SK-N-SH treated with all-trans-retinoic acid at 6 μM for 48 hours (cell line): Measurements from ENCODE around the gene ZNF423.

Source experiments
- ATAC-seq: fragments of 200-7000 bp; cut with Tn5 transposase; 3 replicates; pipeline ENCODE4 v1.9.1; 2020; ENCODE audit warnings: mild to moderate bottlenecking, moderate library complexity
- ARNTL ChIP-seq: fragments of 450-650 bp; formaldehyde crosslinking; IDR thresholded peaks from 2 replicates; pipeline ENCODE4 v1.5.0; 2020; ENCODE audit warnings: low read depth, mild to moderate bottlenecking, moderate library complexity, borderline replicate concordance
- BACH2 ChIP-seq: fragments of 250-450 bp; sonication (Bioruptor Pico); IDR thresholded peaks from 2 replicates; pipeline ENCODE4 v1.9.0; 2021; ENCODE audit warnings: mild to moderate bottlenecking, borderline replicate concordance
- CREB5 ChIP-seq: fragments of 250-450 bp; sonication (Bioruptor Pico); IDR thresholded peaks from 2 replicates; pipeline ENCODE4 v1.5.1; 2020; ENCODE audit warnings: low read depth, mild to moderate bottlenecking, moderate library complexity
- CSDC2 ChIP-seq: fragments of 250-450 bp; sonication (Bioruptor Pico); IDR thresholded peaks from 2 replicates; pipeline ENCODE4 v1.5.0; 2020; ENCODE audit warnings: mild to moderate bottlenecking, moderate library complexity
- CSRNP3 ChIP-seq: fragments of 250-450 bp; sonication (Bioruptor Pico); IDR thresholded peaks from 2 replicates; pipeline ENCODE4 v1.5.1; 2021; ENCODE audit warnings: mild to moderate bottlenecking, moderate library complexity
- ESRRG ChIP-seq: fragments of 250-450 bp; sonication (Bioruptor Pico); IDR thresholded peaks from 2 replicates; pipeline ENCODE4 v1.6.1; 2021; ENCODE audit warnings: mild to moderate bottlenecking
- GLIS3 ChIP-seq: fragments of 250-450 bp; sonication (Bioruptor Pico); IDR thresholded peaks from 2 replicates; pipeline ENCODE4 v1.5.0; 2020; ENCODE audit warnings: mild to moderate bottlenecking, moderate library complexity
- ISL1 ChIP-seq: fragments of 250-450 bp; sonication (Bioruptor Pico); IDR thresholded peaks from 2 replicates; pipeline ENCODE4 v2.1.2; 2022; ENCODE audit warnings: mild to moderate bottlenecking, moderate library complexity
- OSR1 ChIP-seq: fragments of 250-450 bp; sonication (Bioruptor Pico); IDR thresholded peaks from 2 replicates; pipeline ENCODE4 v1.8.0; 2022; ENCODE audit warnings: moderate library complexity, mild to moderate bottlenecking, inconsistent platforms
- POU6F1 ChIP-seq: fragments of 250-450 bp; sonication (Bioruptor Pico); IDR thresholded peaks from 2 replicates; pipeline ENCODE4 v1.8.0; 2021; ENCODE audit warnings: low read depth, mild to moderate bottlenecking, moderate library complexity, borderline replicate concordance
- PPARA ChIP-seq: fragments of 250-450 bp; sonication (Bioruptor Pico); IDR thresholded peaks from 2 replicates; pipeline ENCODE4 v1.5.0; 2020; ENCODE audit warnings: mild to moderate bottlenecking, borderline replicate concordance
- RARB ChIP-seq: fragments of 250-450 bp; sonication (Bioruptor Pico); IDR thresholded peaks from 2 replicates; pipeline ENCODE4 v1.8.0; 2021; ENCODE audit warnings: mild to moderate bottlenecking, moderate library complexity
- SNAI2 ChIP-seq: fragments of 250-450 bp; sonication (Bioruptor Pico); IDR thresholded peaks from 2 replicates; pipeline ENCODE4 v1.5.0; 2020; ENCODE audit warnings: mild to moderate bottlenecking, moderate library complexity
- TCF4 ChIP-seq: fragments of 250-450 bp; sonication (Bioruptor Pico); IDR thresholded peaks from 2 replicates; pipeline ENCODE4 v1.8.0; 2021; ENCODE audit warnings: mild to moderate bottlenecking, moderate library complexity, borderline replicate concordance
- TOX ChIP-seq: fragments of 250-450 bp; sonication (Bioruptor Pico); IDR thresholded peaks from 2 replicates; pipeline ENCODE4 v1.8.0; 2021; ENCODE audit warnings: mild to moderate bottlenecking, moderate library complexity, borderline replicate concordance
- TSHZ2 ChIP-seq: fragments of 250-450 bp; sonication (Bioruptor Pico); IDR thresholded peaks from 2 replicates; pipeline ENCODE4 v1.5.0; 2020; ENCODE audit warnings: mild to moderate bottlenecking, moderate library complexity
- ZC3H10 ChIP-seq: fragments of 250-450 bp; sonication (Bioruptor Pico); IDR thresholded peaks from 2 replicates; pipeline ENCODE4 v1.5.1; 2021; ENCODE audit warnings: mild to moderate bottlenecking, moderate library complexity
- ZFP3 ChIP-seq: fragments of 250-450 bp; sonication (Bioruptor Pico); IDR thresholded peaks from 2 replicates; pipeline ENCODE4 v1.5.0; 2020; ENCODE audit warnings: mild to moderate bottlenecking, moderate library complexity
- ZNF565 ChIP-seq: fragments of 450-650 bp; formaldehyde crosslinking; conservative IDR thresholded peaks from 2 replicates; pipeline ENCODE4 v1.5.0; 2020; ENCODE audit warnings: low read depth, mild to moderate bottlenecking, moderate library complexity
- ZNF70 ChIP-seq: fragments of 450-650 bp; formaldehyde crosslinking; IDR thresholded peaks from 2 replicates; pipeline ENCODE4 v1.5.0; 2020; ENCODE audit warnings: mild to moderate bottlenecking, moderate library complexity
- TF ChIP-seq, protein P1 (sequence below): fragments of 250-450 bp; sonication (Bioruptor Pico); IDR thresholded peaks from 2 replicates; pipeline ENCODE4 v1.8.0; 2020; ENCODE audit warnings: mild to moderate bottlenecking, moderate library complexity, borderline replicate concordance

ZNF423 gene

GRCh38 chr16:49489686-49490320 is 366.1 kb downstream of the ZNF423 start:
- no peak for ATAC-seq
- TF ChIP-seq GLIS3 (CRISPR knock-in tag) (no peak), CREB5 (CRISPR knock-in tag) (no peak), TOX (CRISPR knock-in tag) (no peak), ZNF70 (CRISPR knock-in tag) (no peak), ESRRG (CRISPR knock-in tag) (no peak), ZFP3 (CRISPR knock-in tag) (no peak), CSDC2 (CRISPR knock-in tag) (no peak), ZNF565 (CRISPR knock-in tag) (no peak), RARB (CRISPR knock-in tag) (no peak), OSR1 (CRISPR knock-in tag) (no peak), SNAI2 (no peak), ZC3H10 (CRISPR knock-in tag) (no peak), TCF4 (no peak), ISL1 (no peak), TSHZ2 (no peak), ARNTL (CRISPR knock-in tag) (no peak), PPARA (CRISPR knock-in tag) (no peak), POU6F1 (CRISPR knock-in tag) (no peak), BACH2 (CRISPR knock-in tag) (no peak)
- TF ChIP-seq, protein P1, sequence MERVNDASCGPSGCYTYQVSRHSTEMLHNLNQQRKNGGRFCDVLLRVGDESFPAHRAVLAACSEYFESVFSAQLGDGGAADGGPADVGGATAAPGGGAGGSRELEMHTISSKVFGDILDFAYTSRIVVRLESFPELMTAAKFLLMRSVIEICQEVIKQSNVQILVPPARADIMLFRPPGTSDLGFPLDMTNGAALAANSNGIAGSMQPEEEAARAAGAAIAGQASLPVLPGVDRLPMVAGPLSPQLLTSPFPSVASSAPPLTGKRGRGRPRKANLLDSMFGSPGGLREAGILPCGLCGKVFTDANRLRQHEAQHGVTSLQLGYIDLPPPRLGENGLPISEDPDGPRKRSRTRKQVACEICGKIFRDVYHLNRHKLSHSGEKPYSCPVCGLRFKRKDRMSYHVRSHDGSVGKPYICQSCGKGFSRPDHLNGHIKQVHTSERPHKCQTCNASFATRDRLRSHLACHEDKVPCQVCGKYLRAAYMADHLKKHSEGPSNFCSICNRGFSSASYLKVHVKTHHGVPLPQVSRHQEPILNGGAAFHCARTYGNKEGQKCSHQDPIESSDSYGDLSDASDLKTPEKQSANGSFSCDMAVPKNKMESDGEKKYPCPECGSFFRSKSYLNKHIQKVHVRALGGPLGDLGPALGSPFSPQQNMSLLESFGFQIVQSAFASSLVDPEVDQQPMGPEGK (CRISPR knock-in tag): no peak

DNA sequence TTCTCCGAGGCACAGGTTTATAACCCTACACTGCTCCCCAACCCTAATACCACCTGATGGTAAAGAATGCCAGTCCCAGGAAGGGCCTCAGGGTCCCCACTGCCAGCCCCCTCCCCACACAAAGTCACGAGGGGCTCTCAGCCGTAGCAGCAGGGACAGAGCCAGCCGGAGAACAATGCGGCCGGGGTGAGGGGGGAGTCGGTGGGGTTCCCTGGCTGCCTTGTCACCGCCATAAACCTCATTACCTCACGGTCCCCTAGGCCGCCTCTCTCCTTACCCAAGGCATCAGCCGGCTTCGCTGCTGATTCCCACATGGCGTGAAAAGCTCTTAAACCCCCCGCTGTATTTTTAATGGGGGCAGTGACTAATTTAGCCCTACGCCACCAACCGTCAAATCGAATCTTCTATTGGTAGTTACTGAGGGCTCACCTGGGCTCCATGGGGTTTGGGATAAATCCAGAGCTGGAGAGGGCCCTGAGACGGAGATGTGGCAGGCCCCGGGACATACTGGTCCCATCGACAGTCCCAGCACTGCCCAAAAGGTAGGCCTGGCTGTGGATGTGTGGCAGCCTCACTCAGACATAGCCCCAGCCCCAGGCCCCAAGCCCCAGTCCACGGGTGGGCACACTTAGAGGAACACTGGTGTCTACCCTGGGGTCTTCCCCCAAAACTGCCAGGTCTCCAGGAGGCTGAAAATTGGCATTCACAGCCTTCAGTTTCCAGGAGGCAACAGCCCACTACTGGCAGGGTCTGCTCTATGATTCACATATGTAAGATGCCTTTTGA is 367.0 kb downstream of the ZNF423 start:
- no peak for TF ChIP-seq CSRNP3 (CRISPR knock-in tag)
- TF ChIP-seq TSHZ2: no peak
- TF ChIP-seq SNAI2: no peak
- no peak for TF ChIP-seq TCF4
- no peak for TF ChIP-seq ZFP3 (CRISPR knock-in tag)
- no peak for TF ChIP-seq POU6F1 (CRISPR knock-in tag)
- no peak for TF ChIP-seq OSR1 (CRISPR knock-in tag)
- no peak for ATAC-seq
